H1 (cell line): Measurements from ENCODE around the gene CFL2.

Experiments used
- CTCF ChIP-seq, 3 experiments: IDR thresholded peaks; 1 replicate in 2 of 3; 2 replicates in 1 of 3; pipeline versions ENCODE4 v1.5.1 to v1.6.1; 2011; ENCODE audit warnings: low read length in 3 of 3, mild to moderate bottlenecking in 3 of 3, inconsistent platforms in 2 of 3, low read depth in 1 of 3, moderate library complexity in 1 of 3; ENCODE audit not compliant: insufficient read depth in 1 of 3; ENCODE audit errors: control extremely low read depth in 1 of 3
- JUN ChIP-seq: IDR thresholded peaks from 2 replicates; pipeline ENCODE4 v1.6.1; 2011; ENCODE audit warnings: low read depth, mild to moderate bottlenecking, improper control_type of control experiment, low read length
- JUND ChIP-seq: IDR thresholded peaks from 2 replicates; pipeline ENCODE4 v1.6.1; 2011; ENCODE audit warnings: mild to moderate bottlenecking, improper control_type of control experiment, low read length
- MAX ChIP-seq: IDR thresholded peaks from 2 replicates; pipeline ENCODE4 v1.6.1; 2012; ENCODE audit warnings: inconsistent platforms
- PHF8 ChIP-seq: fragments of 200-600 bp; sonication (generic); conservative IDR thresholded peaks from 2 replicates; pipeline ENCODE4 v1.7.1; 2012; ENCODE audit warnings: low read depth, mild to moderate bottlenecking, inconsistent platforms, low read length, moderate library complexity
- POLR2A ChIP-seq, 2 experiments: IDR thresholded peaks; 1 replicate in 1 of 2; 2 replicates in 1 of 2; pipeline ENCODE4 v1.6.1; 2011; ENCODE audit warnings: low read depth in 2 of 2, low read length in 2 of 2, mild to moderate bottlenecking in 2 of 2; ENCODE audit errors: control extremely low read depth in 1 of 2
- POLR2AphosphoS5 ChIP-seq: IDR thresholded peaks from 2 replicates; pipeline ENCODE4 v1.6.1; 2011; ENCODE audit warnings: low read depth, low read length
- RAD21 ChIP-seq, 2 experiments: IDR thresholded peaks in 1 of 2; conservative IDR thresholded peaks in 1 of 2; 2 replicates each; pipeline ENCODE4 v1.6.1; 2011; ENCODE audit warnings: low read depth in 2 of 2, low read length in 2 of 2, improper control_type of control experiment in 1 of 2, inconsistent platforms in 1 of 2, mild to moderate bottlenecking in 1 of 2, moderate library complexity in 1 of 2
- RFX5 ChIP-seq: IDR thresholded peaks from 2 replicates; pipeline ENCODE4 v1.6.1; 2011; ENCODE audit warnings: low read depth, low read length, improper control_type of control experiment, borderline replicate concordance
- RNF2 ChIP-seq: fragments of 200-900, 300-1000 bp; sonication (generic); IDR thresholded peaks from 2 replicates; pipeline ENCODE4 v1.7.1; 2016; ENCODE audit warnings: borderline replicate concordance, low read depth, mild to moderate bottlenecking, antibody characterized with exemption, low read length; ENCODE audit not compliant: poor library complexity, severe bottlenecking; ENCODE audit errors: missing control alignments
- SP1 ChIP-seq: IDR thresholded peaks from 2 replicates; pipeline ENCODE4 v1.6.1; 2011; ENCODE audit warnings: low read depth, low read length
- TEAD4 ChIP-seq: IDR thresholded peaks from 2 replicates; pipeline ENCODE4 v1.6.1; 2012; ENCODE audit warnings: low read depth, low read length, inconsistent platforms, mixed read lengths
- YY1 ChIP-seq: IDR thresholded peaks from 2 replicates; pipeline ENCODE4 v1.6.1; 2011; ENCODE audit warnings: low read depth, mild to moderate bottlenecking, low read length

GRCh38 chr14:34750670-34751069 lies 36.3 kb upstream of the CFL2 start:
- TF ChIP-seq CTCF (IDR thresholded peaks at IDR 0.05; ENCODE audit: control extremely low read depth in 1 of 3, insufficient read depth in 1 of 3, low read depth in 1 of 3, low read length in 3 of 3) = no peak
- TF ChIP-seq SP1 = no peak
- no peak for TF ChIP-seq MAX
- no peak for TF ChIP-seq RAD21 (IDR thresholded peaks at IDR 0.05 in 1 of 2, conservative IDR thresholded peaks at IDR 0.05 in 1 of 2; ENCODE audit: low read depth in 2 of 2, low read length in 2 of 2)
- TF ChIP-seq RFX5 = no peak
- TF ChIP-seq PHF8 = no peak
- TF ChIP-seq POLR2A (IDR thresholded peaks at IDR 0.05; ENCODE audit: control extremely low read depth in 1 of 2, low read depth in 2 of 2, low read length in 2 of 2) = no peak
- TF ChIP-seq TEAD4 = no peak
- TF ChIP-seq YY1 = no peak
- no peak for TF ChIP-seq JUN
- no peak for TF ChIP-seq JUND
- no peak for TF ChIP-seq RNF2
- TF ChIP-seq POLR2AphosphoS5 = no peak
